HG02623 (cell line): ENCODE measurements around the gene WDPCP.
"Not testable (repeated sequence)": the region's sequence is repeated elsewhere in the genome, so short reads cannot be mapped to it uniquely, and the experiment has no call there.

Source experiments
- ATAC-seq: cut with Tn5 transposase; IDR thresholded peaks from one replicate; pipeline ENCODE4 v1.9.1; 2021; ENCODE audit warnings: moderate library complexity; ENCODE audit not compliant: unreplicated experiment

The WDPCP gene, protein sequence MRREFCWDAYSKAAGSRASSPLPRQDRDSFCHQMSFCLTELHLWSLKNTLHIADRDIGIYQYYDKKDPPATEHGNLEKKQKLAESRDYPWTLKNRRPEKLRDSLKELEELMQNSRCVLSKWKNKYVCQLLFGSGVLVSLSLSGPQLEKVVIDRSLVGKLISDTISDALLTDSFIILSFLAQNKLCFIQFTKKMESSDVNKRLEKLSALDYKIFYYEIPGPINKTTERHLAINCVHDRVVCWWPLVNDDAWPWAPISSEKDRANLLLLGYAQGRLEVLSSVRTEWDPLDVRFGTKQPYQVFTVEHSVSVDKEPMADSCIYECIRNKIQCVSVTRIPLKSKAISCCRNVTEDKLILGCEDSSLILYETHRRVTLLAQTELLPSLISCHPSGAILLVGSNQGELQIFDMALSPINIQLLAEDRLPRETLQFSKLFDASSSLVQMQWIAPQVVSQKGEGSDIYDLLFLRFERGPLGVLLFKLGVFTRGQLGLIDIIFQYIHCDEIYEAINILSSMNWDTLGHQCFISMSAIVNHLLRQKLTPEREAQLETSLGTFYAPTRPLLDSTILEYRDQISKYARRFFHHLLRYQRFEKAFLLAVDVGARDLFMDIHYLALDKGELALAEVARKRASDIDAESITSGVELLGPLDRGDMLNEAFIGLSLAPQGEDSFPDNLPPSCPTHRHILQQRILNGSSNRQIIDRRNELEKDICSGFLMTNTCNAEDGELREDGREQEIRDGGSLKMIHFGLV

DNA sequence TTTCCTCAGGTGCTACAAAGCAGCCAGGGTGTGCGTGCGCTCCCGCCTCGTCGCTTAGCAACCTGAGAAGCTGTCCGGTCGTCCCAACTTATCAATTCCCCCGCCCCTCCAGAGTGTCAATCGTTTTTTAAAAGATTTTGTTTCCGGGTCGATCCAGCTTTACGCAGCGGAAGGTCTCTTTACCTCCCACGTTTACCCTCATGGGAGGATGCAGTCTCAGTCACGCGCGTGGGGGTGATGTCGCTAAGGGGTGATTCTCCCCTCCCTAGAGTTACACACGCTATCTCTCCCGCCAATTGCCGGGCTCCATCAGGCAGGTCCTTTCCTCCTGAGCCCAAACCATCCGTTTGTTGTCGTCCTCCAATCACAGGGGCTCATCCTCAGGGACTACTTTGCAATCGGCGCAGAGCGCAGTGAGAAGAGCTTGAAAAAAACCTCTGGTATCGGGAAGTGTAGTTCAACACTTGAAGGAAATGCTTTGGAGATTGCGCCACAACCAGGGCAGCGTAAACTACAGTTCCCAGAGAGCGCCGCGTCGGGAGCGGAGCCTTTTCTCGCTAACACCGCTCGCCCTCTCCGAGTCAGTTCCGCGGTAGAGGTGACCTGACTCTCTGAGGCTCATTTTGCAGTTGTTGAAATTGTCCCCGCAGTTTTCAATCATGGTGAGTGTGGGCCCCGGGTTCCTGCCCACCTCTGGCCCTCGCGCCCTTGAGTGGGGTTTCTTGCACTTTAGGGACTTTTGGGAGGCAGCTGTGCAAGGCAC, at the start of gene WDPCP, which contains the start of gene MDH1:
TSS of gene WDPCP (minus strand) at position 93 of the 763 bp plus-strand sequence. CDS start 206 bp downstream, outside the sequence.
TSS of gene MDH1 (plus strand) at position 579 of the 763 bp plus-strand sequence. CDS start at position 660, 81 bp downstream.
- peak; percentile 76 for ATAC-seq

DNA sequence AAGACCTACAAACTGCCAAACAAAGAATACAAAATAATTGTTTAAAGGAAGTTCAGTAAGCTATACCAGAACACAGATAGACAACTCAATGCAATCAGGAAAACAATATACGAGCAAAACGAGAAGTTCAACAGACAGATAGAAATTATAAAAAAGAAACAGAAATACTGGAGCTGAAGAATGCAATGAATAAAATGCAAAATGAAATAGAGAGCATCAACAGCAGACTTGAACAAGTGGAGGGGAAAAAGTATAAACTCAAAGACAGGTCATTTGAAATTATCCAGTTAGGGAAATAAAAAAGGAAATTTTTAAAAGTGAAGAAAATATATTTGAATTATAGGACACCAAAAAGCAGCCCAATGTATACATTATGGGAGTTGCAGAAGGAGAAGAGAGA, 44.1 kb upstream of the WDPCP start:
- no peak for ATAC-seq

DNA sequence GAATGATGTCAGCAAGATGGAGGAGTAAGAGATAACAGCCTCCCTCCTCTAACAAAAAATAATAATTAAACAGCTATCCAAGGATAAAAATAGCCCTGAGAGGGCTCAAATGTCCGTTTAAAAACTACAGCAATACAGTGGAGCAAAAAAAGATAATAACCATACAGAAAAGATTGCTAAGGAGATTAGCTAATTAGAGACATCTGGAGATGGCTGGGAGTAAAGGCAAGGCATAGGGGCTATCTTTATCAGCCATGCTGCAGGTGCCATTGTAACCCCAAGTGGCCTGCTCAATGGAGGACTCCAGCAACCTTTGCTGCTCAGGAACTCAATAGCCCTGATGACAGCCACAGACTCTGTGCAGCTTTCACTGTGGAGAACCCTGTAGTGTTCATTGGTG, 43.2 kb upstream of the WDPCP start:
- ATAC-seq: no peak

DNA sequence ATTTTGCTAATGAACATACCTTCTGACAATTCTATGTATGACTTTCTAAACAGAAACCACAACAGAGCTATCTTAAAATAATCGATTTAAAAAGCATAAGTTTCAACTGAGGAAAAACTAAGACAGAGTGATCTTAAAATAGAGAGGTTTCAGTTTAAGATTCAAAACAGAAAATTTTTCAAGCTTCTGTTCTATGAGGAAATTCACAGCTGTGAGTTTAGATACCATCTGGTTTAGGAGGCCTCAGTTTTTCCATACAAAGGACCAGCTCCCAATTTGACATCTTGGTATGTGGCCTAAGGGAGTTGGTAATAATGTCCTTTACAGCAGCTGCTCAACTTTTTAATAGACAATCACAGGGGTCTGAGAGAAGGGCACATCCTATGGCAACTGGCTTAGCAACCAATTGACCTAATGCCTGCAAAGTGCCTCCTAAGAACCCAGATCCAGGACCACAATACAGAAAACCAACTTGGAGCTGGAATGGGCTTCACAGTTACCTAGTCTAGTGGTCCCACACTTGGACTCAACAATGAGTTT, 40.2 kb upstream of the WDPCP start:
- no peak for ATAC-seq

DNA sequence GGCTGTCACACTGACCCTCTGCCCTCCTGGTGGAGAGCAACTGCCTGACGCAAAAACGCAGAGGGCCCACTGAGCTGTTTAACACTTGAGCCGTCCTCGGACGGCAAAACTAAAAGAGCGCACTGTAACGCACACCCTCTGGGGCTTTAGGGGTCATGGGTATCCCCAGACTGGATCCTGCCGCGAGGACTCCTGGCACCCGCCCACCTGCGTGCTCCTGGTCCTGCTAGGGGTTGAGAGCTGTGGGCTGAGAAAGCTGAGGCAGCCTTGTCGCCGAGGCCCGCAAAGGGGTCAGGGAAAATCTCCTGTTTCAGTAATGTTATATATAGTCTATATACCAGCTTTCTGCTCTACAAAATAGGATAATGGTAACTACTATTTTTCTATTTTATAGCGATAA, 39.6 kb upstream of the WDPCP start:
- ATAC-seq: no peak

DNA sequence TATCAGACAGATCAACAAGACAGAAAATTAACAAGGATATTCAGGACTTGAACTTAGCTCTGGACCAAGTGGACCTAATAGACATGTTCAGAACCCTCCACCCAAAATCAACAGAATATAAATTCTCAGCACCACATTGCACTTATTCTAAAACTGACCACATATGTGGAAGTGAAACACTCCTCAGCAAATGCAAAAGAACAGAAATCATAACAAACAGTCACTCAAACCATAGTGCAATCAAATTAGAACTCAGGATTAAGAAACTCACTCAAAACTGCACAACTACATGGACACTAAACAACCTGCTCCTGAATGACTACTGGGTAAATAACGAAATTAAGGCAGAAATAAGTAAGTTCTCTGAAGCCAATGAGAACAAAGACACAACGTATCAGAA, 35.5 kb upstream of the WDPCP start:
- not testable (repeated sequence) for ATAC-seq

DNA sequence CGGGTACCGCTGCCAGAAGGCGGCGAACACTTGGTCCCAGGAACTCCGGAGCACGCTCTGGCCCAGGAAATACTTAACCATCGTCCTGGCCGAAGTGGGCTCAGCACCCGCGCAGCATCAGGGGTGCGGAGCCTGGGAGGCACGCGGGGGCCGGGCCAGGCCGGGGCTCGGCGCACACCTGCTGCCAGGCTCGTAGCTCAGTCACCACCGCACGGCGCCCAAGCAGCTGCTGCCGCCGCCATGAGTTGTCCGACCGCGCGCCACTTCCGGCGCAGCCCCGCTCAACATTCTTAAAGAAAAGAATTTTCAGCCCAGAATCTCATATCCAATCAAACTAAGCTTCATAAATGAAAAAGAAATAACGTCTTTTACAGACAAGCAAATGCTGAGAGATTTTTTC, 34.5 kb upstream of the WDPCP start:
- ATAC-seq: no peak

DNA sequence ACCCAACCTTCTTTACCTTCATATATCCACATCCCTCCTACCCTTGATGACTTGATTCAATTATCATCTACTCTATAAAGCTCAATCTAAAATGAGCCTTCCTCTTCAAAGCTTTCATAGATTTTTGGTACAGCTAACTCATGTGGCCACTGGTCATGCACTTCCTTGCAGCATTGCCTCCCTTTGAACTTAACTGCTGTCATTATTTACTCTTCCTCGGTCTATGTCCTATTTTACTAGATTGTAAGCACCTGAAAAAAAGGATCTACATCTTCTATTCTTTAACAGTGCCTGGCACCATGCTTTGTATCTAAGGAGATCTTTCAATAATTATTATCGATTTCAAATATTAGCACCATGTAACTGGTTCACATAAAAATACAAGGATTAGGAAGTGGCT, 31.1 kb upstream of the WDPCP start:
- no peak for ATAC-seq

DNA sequence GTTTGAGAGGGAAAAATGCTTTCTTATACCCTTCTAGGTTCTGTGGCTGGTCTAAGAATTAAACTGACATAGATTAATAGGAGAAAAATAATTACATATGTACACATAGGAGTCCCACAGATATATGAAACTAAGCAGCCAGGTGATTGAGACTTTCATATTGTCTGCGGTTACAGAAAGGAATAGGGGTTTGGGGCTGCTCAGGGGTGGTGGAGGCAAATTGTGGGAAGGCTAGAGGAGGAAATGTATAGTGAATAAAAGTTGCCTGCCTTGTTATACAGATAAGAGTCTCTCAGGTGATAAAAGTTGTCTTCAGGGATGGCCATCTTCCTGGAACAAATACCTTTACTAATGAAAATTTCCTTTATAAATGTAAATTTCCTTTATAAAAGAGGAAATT, 29.1 kb upstream of the WDPCP start:
- no peak for ATAC-seq

DNA sequence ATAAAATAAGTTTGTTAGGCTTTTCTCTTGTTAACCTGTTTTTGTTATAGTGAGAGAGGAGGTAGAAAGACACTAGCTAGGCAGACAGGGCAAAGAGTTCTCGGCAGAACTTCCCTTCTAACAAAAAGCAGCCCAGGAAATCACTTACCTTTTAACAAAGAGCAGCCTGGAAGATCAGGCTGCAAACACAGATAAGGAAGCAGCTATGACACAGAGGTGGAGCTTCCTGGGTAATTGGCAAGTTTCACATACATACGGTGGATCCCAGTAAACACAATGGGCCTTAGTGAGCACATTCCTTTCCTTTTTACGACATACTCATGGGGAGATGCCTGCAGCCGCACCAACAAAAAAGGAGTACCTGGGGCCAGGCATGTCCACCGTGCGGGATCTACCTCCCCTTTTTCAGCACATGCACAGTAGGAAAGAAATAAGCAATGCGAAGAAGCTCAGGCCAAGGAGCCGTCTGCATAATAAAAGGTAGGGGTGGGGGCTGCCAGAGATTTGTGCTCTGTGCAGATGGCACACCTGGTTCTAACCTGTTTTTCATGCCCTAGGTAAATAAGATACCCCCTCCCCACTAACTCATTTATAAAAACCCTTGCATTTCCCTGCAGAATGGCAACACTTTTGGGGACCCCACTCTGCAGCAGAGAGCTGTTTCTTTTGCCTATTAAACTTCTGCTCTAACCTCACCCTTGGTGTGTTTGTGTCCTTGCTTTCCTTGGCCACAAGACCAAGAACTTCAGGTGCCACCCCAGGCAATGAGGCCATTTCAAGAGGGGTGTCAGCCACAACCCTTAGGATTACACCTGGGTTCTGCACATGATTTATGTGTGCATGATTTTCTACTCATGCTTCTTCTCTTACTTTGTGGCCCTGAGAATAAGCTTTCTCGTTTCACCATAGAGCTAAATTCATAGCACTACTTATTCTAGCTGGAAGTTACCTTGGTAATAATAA, 27.0 kb upstream of the WDPCP start:
- no peak for ATAC-seq

DNA sequence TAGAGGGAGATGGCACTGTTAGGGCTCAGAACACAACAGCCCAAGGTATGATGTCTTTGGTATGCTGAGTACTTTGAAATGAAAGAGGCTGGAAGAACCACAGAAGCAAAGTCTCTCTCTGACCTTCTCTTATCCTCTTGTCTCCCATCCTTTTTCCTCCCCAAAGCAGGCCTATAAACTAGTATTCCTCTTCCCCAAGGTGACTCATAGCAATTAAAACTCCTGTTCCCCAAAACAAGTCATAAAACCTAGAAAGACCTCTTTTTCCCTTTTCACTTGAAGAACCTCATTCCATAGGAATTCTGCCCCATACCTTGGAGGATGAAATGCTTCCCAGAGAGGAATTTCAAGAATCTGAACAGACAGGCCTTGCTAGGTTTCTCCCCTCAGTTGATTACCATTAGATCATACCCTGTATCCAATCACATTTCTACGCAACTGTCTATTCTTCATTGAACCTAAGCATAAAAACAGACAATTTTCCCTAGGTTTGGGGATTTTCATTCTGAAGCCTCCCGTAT, 26.2 kb upstream of the WDPCP start:
- no peak for ATAC-seq

DNA sequence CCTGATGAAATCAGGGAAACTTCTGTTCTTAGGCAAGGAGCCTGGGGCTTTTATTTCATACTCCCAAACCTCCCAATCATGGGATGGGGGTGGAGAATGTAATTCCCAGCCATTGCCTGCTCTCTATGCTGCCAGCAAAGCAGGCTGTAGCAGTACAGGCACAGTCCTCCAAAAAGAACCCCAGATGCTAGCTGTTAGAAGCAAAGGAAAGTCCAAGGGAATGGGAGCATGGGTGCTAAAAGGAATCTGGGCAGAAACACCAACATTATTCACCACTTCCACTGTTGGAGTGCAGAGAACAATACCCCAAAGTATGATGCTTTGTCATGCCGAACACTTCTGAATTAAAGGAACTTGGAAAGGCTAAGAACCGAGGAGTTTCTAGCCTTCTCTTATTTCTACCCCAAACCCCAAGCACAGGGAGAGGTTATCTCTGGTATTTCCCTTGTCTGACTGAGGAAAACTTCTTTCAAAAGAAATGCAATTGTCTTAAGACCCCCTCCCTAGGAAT, 25.2 kb upstream of the WDPCP start:
- no peak for ATAC-seq

DNA sequence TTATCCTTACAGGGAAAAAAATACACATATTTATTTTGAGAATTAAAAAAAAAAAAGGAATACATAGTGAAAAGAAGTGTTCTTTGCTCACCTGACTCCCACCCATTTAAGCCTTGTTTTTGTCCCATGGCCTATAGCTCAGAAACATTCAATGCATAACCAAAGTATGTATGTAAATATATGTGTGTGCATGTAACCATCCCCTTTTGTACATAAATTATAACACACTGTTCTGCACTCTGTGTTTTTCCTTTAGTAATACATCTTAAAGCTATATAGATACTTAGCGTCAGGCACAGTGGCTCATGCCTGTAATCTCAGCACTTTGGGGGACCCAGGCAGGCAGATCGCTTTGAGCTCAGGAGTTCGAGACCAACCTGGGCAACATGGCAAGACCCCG, 22.2 kb upstream of the WDPCP start:
- no peak for ATAC-seq

DNA sequence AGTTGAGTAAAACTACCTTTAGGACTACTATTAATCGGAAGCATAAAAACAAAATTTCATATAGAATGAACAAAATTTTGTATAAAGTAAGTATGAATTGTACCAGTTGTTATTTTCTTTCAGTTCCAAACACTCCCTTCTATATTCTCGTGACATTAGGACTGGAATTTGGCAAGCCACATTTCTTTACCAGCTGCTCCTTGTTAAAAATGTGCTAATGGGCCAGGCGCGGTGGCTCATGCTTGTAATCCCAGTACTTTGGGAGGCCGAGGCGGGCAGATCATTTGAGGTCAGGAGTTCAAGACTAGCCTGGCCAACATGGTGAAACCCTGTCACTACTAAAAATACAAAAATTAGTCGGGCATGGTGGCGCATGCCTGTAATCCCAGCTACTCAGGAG, 20.6 kb upstream of the WDPCP start:
- not testable (repeated sequence) for ATAC-seq

DNA sequence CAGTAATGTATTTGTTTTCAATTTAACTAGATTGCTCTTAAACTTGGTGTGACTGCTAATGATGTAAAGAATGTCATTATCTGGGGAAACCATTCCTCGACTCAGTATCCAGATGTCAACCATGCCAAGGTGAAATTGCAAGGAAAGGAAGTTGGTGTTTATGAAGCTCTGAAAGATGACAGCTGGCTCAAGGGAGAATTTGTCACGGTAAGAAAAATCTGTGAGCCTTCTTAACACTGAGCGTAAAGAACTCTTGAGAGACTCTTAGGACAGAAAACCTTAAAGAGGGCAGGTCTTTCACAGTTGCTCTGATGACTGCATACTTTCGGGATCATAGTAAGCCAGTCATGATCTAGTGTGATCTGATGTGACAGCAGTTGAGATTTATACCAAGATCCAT, 16.4 kb upstream of the WDPCP start:
- ATAC-seq: no peak

DNA sequence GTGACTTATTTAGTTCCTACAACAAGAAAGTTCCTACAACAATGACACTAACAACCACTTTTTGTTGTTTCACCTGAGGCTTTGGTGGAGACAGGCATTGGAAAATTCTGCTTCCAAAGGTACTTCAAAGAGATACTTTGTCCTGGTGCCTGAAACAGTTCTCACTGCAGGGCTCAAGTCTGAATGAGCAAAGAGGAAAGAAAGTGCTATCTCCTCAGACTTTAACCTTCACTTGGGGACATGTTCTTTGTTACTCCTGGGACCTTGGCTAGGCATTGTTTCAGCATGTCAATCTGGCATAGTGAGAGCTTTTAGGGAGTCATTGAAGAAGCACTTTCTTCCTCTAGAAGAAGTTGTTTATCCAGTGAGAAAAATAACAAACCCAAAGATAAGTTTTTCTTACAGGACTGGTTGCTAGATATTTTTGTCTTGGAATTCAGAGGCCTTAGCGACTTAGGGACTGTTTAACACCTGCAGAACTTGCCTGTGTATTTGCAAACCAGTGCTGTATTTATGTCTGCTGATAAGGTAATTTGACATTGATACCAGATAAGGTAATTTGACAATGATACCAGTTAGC, 12.7 kb upstream of the WDPCP start:
- no peak for ATAC-seq

DNA sequence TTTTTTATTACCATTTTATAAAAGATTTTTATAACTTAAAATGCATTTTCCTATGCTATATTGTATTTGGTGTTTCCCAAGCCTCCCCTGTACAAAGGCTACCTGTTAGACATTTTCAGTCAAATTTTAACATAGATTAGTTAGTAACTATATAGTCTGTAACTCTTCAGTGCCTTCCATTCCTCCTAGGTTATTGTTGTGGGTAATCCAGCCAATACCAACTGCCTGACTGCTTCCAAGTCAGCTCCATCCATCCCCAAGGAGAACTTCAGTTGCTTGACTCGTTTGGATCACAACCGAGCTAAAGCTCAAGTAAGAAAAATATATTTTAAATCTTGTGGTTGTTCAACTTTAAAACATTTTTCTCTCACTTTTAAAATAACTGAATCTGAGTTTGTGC, 10.7 kb upstream of the WDPCP start:
- no peak for ATAC-seq

DNA sequence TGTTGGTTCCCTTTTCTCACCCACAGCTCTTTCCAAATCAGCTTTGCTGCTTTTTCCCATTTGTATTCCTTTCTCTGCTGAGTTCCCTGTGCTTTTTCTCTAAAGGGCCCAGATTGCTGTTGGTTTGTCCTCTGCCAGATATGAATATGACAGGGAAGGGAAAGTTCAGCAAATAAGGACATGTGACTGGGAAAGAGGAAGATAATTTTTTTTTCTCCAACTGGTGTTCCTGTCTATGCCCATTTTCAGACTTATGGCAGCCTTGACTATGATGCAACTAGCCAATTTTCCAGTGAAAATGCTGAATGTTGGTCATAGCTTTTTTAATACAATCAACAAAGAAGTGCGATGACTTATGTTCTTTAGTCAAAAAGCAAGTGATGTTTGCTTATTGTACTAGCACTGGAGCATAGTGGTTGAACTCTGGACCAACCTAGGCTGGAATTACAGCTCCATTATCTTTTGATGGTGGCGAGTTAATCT, 8.2 kb upstream of the WDPCP start:
- no peak for ATAC-seq

DNA sequence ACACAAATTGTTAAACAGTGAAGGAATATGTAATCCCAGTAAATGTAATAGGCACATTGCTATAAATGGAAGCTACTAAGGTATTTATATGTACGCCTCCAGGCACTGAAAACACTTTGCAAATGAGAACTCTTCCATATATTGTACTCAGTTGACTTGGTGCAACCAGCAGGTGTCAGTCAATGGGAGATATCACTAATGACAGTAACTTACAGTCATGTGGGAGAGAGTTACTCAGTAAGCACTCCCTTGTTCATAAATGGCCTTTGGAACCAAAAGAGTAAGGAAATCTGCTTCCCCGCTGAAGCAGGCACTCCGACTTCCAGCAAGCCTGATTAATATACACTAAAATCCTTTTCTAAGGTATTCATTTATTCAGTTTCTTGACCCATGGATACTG, 6.4 kb upstream of the WDPCP start:
- ATAC-seq: no peak
